Measurements from ENCODE around the gene KLHDC8A. TPM values are rescaled to one million over a fixed set of nuclear protein-coding genes. Genes with fewer than 3 reads are reported as not detected.

The KLHDC8A gene
- total and polyA plus RNA-seq, 2 of the 13 experiments (the other 11 are each of a cell fraction or from before 2014, with no cell fraction given), result not detected

DNA sequence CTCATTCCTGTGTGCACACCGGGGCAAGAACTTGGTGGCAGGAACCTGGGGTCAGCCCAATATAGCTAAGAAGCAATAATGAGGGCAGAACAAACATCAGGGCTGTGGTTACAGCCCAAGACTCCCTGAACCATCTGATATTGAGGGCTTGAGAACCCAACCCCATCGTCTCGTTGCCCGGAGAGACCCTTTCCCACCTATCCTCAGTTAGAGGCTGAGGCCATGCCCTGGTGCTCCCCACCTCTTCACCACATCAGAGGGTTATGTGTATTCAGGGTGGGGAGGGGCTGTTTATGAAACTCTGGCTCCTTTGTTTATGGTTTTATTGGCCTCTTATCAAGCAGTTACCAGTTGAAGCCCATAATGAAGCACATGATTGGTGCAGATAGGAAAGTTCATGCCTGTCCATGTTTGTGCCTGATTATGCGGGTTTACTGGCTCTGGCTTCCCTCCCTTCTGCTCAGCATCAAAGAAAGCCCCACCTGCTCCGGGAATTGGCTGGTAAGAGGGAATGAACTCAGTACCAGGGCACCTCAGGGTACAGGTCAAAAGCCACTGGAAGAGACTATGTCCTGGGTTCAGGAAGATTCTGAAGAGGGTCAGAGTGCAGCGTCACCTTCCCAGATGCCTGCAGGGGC lies 49.7 kb downstream of the KLHDC8A start:
- ATAC-seq, result no peak
- in situ Hi-C loops (cut with HindIII; ENCODE audit: extremely low pct_ligation_motif_present, low pct_unique_long_range_greater_than_20kb), result no loop called here

More for the DNA sequence above, 49.7 kb downstream of the KLHDC8A start:
- POLR2A ChIA-PET, result interaction anchor here (1.2 kb wide), 1 partner anchor 12 kb away, joined by 6 read pairs; no protein-coding TSS in a partner anchor
- no peak for TF ChIP-seq NFE2L2 (IDR thresholded peaks at IDR 0.05; ENCODE audit: low read length)
- TF ChIP-seq KDM6A (CRISPR knock-in tag; IDR thresholded peaks at IDR 0.05; ENCODE audit: low read depth), result no peak
- TF ChIP-seq FOXC1 (CRISPR knock-in tag; IDR thresholded peaks at IDR 0.05; ENCODE audit: borderline replicate concordance), result no peak
- TF ChIP-seq XRCC5 (optimal IDR thresholded peaks at IDR 0.05; ENCODE audit: low read length), result no peak
- no peak for TF ChIP-seq ZNF33B (CRISPR knock-in tag; IDR thresholded peaks at IDR 0.05)
- no peak for TF ChIP-seq NBN (conservative IDR thresholded peaks at IDR 0.05)
- no peak for TF ChIP-seq ELF4 (CRISPR knock-in tag; IDR thresholded peaks at IDR 0.05; ENCODE audit: borderline replicate concordance)
- no peak for TF ChIP-seq BRD4 (CRISPR knock-in tag; IDR thresholded peaks at IDR 0.05)
- TF ChIP-seq HNRNPL (IDR thresholded peaks at IDR 0.05; ENCODE audit: low read depth, low read length), result no peak
- TF ChIP-seq ZNF569 (CRISPR knock-in tag; IDR thresholded peaks at IDR 0.05; ENCODE audit: borderline replicate concordance), result no peak
- TF ChIP-seq ZKSCAN1 (IDR thresholded peaks at IDR 0.05; ENCODE audit: low read length), result no peak
- TF ChIP-seq, protein P1, sequence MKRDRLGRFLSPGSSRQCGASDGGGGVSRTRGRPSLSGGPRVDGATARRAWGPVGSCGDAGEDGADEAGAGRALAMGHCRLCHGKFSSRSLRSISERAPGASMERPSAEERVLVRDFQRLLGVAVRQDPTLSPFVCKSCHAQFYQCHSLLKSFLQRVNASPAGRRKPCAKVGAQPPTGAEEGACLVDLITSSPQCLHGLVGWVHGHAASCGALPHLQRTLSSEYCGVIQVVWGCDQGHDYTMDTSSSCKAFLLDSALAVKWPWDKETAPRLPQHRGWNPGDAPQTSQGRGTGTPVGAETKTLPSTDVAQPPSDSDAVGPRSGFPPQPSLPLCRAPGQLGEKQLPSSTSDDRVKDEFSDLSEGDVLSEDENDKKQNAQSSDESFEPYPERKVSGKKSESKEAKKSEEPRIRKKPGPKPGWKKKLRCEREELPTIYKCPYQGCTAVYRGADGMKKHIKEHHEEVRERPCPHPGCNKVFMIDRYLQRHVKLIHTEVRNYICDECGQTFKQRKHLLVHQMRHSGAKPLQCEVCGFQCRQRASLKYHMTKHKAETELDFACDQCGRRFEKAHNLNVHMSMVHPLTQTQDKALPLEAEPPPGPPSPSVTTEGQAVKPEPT (CRISPR knock-in tag; IDR thresholded peaks at IDR 0.05; ENCODE audit: low read depth), result no peak
- TF ChIP-seq ZMYM4 (CRISPR knock-in tag; IDR thresholded peaks at IDR 0.05), result no peak
- TF ChIP-seq IRF2 (CRISPR knock-in tag; IDR thresholded peaks at IDR 0.05), result no peak
- TF ChIP-seq KDM5B (CRISPR knock-in tag; IDR thresholded peaks at IDR 0.05; ENCODE audit: borderline replicate concordance), result no peak
- TF ChIP-seq MXD4 (CRISPR knock-in tag; IDR thresholded peaks at IDR 0.05), result no peak
- no peak for TF ChIP-seq NFATC3 (CRISPR knock-in tag; IDR thresholded peaks at IDR 0.05)
- no peak for TF ChIP-seq NAIF1 (CRISPR knock-in tag; IDR thresholded peaks at IDR 0.05; ENCODE audit: borderline replicate concordance)
- BruUV-seq (replicated peaks), result no TSS peak
- 93% methylated on average over 5 of the region's 7 CpGs for WGBS (ENCODE audit: low lambda C conversion rate)
- H3K4me1 ChIP-seq (ENCODE audit: insufficient read depth, low read length), result peaks cover 4% of the 10 kb centered on the region
- peaks cover 32 to 58% of the 10 kb centered on the region in 2 experiments; a peak in 4 of 5 replicates for H3K36me3 ChIP-seq (replicated peaks in 1 of 2; ENCODE audit: control insufficient read depth in 1 of 2, insufficient read depth in 2 of 2, low read length in 2 of 2)
- no peak overlapping the region for H3K27ac ChIP-seq (ENCODE audit: extremely low read length, insufficient read depth, low read length)
- no peak for DNase-seq (ENCODE audit: low spot score)
- no peaks in the 10 kb centered on the region for H3K79me2 ChIP-seq (ENCODE audit: insufficient read depth, low read length)
- H3K9ac ChIP-seq (ENCODE audit: insufficient read depth, low read depth, low read length), result no peak overlapping the region
- FAIRE-seq, result no peak
- H3K27me3 ChIP-seq (ENCODE audit: control insufficient read depth in 1 of 2, insufficient read depth in 2 of 2, low read length in 2 of 2), result no peaks in the 10 kb centered on the region
- intact Hi-C loops (cut with micrococcal nuclease; ENCODE audit: unreplicated experiment), result no loop called here
- no peaks in the 10 kb centered on the region for H3K9me3 ChIP-seq (ENCODE audit: low read length)
- no peaks in the 10 kb centered on the region for H4K20me1 ChIP-seq (ENCODE audit: insufficient read depth, low read length)
- CTCF ChIA-PET (ENCODE audit: low intra/inter-chr PET ratio, low total read pairs), result no interaction called here
- H3K4me3 ChIP-seq (replicated peaks in 1 of 3; ENCODE audit: insufficient read depth in 1 of 3, low read depth in 2 of 3, low read length in 3 of 3), result no peak overlapping the region
- no peak overlapping the region for H3K4me2 ChIP-seq (ENCODE audit: low read depth, low read length)
- H2AFZ ChIP-seq (ENCODE audit: low read length), result no peak overlapping the region

All from HepG2 (cell line).